Neural progenitor cell (in vitro differentiated cells): ENCODE data around the gene DCP2. TPM values are rescaled to one million over a fixed set of nuclear protein-coding genes. Genes with fewer than 3 reads are reported as not detected.

ENCODE experiments used
- DNase-seq: peaks from one replicate; pipeline ENCODE4 v3.0.0-alpha.2; 2016; ENCODE audit warnings: low spot score
- H2AFZ ChIP-seq: fragments of 200-600 bp; sonication (generic); replicated peaks from 2 replicates; pipeline ENCODE4 v1.6.1; 2016; ENCODE audit warnings: antibody characterized with exemption
- H3F3A ChIP-seq: fragments of 200-600 bp; sonication (generic); 2 replicates; pipeline ENCODE4 v1.6.1; 2016; ENCODE audit warnings: antibody characterized with exemption, low read depth
- H3K27ac ChIP-seq: fragments of 200-600 bp; sonication (generic); 2 replicates; pipeline ENCODE4 v1.5.1; 2016; ENCODE audit warnings: mild to moderate bottlenecking
- H3K27me3 ChIP-seq: fragments of 200-600 bp; sonication (generic); 2 replicates; pipeline ENCODE4 v1.6.1; 2016; ENCODE audit warnings: mild to moderate bottlenecking, moderate library complexity
- H3K36me3 ChIP-seq: fragments of 200-600 bp; sonication (generic); 2 replicates; pipeline ENCODE4 v1.5.1; 2016
- H3K4me1 ChIP-seq: fragments of 200-600 bp; sonication (generic); 2 replicates; pipeline ENCODE4 v1.6.1; 2016; ENCODE audit warnings: mixed run types
- H3K4me2 ChIP-seq: fragments of 200-600 bp; sonication (generic); 2 replicates; pipeline ENCODE4 v1.6.1; 2016
- H3K4me3 ChIP-seq: fragments of 200-600 bp; sonication (generic); 2 replicates; pipeline ENCODE4 v1.5.1; 2016
- H3K79me2 ChIP-seq: fragments of 200-600 bp; sonication (generic); 2 replicates; pipeline ENCODE4 v1.6.1; 2016; ENCODE audit warnings: low read depth
- H3K9ac ChIP-seq: fragments of 200-600 bp; sonication (generic); 2 replicates; pipeline ENCODE4 v1.6.1; 2016
- H3K9me3 ChIP-seq: fragments of 200-600 bp; sonication (generic); 2 replicates; pipeline ENCODE4 v1.5.1; 2016; ENCODE audit warnings: low read depth
- H4K20me1 ChIP-seq: fragments of 200-600 bp; sonication (generic); 2 replicates; pipeline ENCODE4 v1.6.1; 2016; ENCODE audit warnings: low read depth
- H3K27ac Mint-ChIP-seq: 3 replicates; pipeline ENCODE4 v1.8.0; 2021; ENCODE audit warnings: mixed read lengths
- H3K27me3 Mint-ChIP-seq: 2 replicates; pipeline ENCODE4 v1.8.0; 2022; ENCODE audit warnings: low read depth, mild to moderate bottlenecking, inconsistent platforms, moderate library complexity, mixed read lengths; ENCODE audit not compliant: insufficient read depth
- H3K36me3 Mint-ChIP-seq: 3 replicates; pipeline ENCODE4 v1.8.0; 2021; ENCODE audit warnings: mixed read lengths
- H3K4me1 Mint-ChIP-seq: 3 replicates; pipeline ENCODE4 v1.8.0; 2021; ENCODE audit warnings: mixed read lengths
- H3K4me3 Mint-ChIP-seq: 3 replicates; pipeline ENCODE4 v1.8.0; 2021; ENCODE audit warnings: mild to moderate bottlenecking, moderate library complexity, mixed read lengths
- H3K9me3 Mint-ChIP-seq: 3 replicates; pipeline ENCODE4 v1.8.0; 2020; ENCODE audit warnings: mixed read lengths
- EZH2 ChIP-seq: fragments of 200-600 bp; sonication (generic); IDR thresholded peaks from 2 replicates; pipeline ENCODE4 v1.6.1; 2017; ENCODE audit warnings: antibody characterized with exemption, mild to moderate bottlenecking, moderate library complexity
- EZH2phosphoT487 ChIP-seq: fragments of 200-600 bp; sonication (generic); IDR thresholded peaks from 2 replicates; pipeline ENCODE4 v1.6.1; 2017; ENCODE audit warnings: antibody characterized with exemption
- total RNA-seq: library from RNA; depleted of rRNA; stranded (reverse); fragments of >200 nt; gene quantifications from 2 replicates; pipeline ENCODE4 v1.2.3, GENCODE V29; 2015; ENCODE audit warnings: low replicate concordance
- TF ChIP-seq, protein P1 (sequence below): fragments of 200-600 bp; sonication (generic); IDR thresholded peaks from 2 replicates; pipeline ENCODE4 v1.5.1; 2017; ENCODE audit warnings: antibody characterized with exemption, mild to moderate bottlenecking

DCP2 gene
- total RNA-seq, 1 donor from 2014 or later, result 174 TPM

DNA sequence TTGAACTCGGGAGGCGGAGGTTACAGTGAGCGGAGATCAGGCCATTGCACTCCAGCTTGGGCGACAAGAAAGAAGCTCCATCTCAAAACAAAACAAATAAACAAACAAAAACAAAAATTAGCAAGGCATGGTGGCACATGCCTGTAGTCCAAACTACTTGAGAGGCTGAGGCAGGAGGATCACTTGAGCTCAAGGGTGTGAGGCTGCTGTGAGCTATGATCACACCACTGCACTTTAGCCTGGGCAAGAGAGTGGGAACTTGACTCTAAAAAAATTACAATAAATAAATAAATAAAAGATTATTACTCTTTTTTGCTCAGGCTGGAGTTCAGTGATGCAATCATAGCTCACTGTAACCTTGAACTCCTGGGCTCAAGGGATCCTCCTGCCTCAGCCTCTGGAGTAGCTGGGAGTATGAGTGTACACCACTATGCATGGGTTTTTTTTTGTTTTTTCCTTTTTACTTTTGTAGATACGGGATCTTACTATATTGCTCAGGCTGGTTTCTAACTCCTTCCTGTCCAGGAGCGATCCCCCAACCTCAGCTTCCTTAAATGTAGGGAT lies 9.0 kb upstream of the DCP2 start:
- no peaks in the 10 kb centered on the region for H3K36me3 Mint-ChIP-seq
- Histone ChIP-seq H3K9me3 (no peaks in the 10 kb centered on the region), H3K4me2 (no peak overlapping the region), H3K27me3 (no peaks in the 10 kb centered on the region), H3F3A (no peaks in the 10 kb centered on the region), H3K36me3 (no peaks in the 10 kb centered on the region), H4K20me1 (no peaks in the 10 kb centered on the region), H3K9ac (no peak overlapping the region), H3K4me1 (no peaks in the 10 kb centered on the region), H2AFZ (no peak overlapping the region), H3K4me3 (no peak overlapping the region), H3K79me2 (no peaks in the 10 kb centered on the region), H3K27ac (no peak overlapping the region)
- H3K27ac Mint-ChIP-seq, result no peak overlapping the region
- peaks cover 28% of the 10 kb centered on the region for H3K4me1 Mint-ChIP-seq
- TF ChIP-seq EZH2phosphoT487 (no peak), EZH2 (no peak)
- TF ChIP-seq, protein P1, sequence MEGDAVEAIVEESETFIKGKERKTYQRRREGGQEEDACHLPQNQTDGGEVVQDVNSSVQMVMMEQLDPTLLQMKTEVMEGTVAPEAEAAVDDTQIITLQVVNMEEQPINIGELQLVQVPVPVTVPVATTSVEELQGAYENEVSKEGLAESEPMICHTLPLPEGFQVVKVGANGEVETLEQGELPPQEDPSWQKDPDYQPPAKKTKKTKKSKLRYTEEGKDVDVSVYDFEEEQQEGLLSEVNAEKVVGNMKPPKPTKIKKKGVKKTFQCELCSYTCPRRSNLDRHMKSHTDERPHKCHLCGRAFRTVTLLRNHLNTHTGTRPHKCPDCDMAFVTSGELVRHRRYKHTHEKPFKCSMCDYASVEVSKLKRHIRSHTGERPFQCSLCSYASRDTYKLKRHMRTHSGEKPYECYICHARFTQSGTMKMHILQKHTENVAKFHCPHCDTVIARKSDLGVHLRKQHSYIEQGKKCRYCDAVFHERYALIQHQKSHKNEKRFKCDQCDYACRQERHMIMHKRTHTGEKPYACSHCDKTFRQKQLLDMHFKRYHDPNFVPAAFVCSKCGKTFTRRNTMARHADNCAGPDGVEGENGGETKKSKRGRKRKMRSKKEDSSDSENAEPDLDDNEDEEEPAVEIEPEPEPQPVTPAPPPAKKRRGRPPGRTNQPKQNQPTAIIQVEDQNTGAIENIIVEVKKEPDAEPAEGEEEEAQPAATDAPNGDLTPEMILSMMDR, result no peak
- H3K27me3 Mint-ChIP-seq, result peaks cover 7% of the 10 kb centered on the region
- no peak overlapping the region for H3K4me3 Mint-ChIP-seq
- no peak for DNase-seq
- H3K9me3 Mint-ChIP-seq, result no peaks in the 10 kb centered on the region

DNA sequence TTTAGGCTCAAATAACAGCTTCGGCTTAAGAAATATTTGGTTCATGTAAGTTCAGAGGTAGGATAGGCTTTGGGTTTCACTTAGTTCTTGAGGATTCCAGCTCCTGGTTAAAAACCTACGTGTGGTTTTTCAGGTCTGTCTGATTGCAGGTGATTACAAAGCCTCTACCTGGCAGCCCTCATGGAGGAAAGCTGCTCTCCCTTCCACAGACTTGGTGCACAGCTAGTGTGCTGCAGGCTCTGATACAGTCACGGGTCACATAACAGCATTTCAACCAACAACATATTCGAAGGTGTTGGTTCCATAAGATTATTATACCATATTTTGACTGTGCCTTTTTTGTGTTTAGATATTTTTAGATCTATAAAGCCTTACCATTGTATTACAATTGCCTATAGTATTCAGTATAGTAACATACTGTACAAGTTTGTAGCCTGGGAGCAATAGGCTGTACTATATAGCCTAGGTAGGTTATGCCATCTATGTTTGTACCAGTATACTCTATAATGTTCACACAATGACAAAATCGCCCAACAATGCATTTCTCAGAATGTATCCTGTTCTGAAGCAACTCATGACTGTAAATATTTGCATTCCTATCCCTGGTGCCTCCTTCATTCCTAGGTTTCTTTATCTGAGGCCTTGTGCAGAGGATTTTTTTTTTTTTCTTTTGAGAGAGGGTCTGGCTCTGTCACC lies 8.0 kb upstream of the DCP2 start:
- peaks cover 6% of the 10 kb centered on the region for H3K27me3 Mint-ChIP-seq
- peak overlapping the region; percentile 86 for H3K27ac Mint-ChIP-seq
- H3K4me3 Mint-ChIP-seq, result no peak overlapping the region
- Histone ChIP-seq H2AFZ (no peak overlapping the region), H3K4me1 (no peaks in the 10 kb centered on the region), H4K20me1 (no peaks in the 10 kb centered on the region), H3K9me3 (no peaks in the 10 kb centered on the region), H3F3A (no peaks in the 10 kb centered on the region), H3K9ac (no peak overlapping the region), H3K79me2 (no peaks in the 10 kb centered on the region), H3K27me3 (no peaks in the 10 kb centered on the region), H3K4me2 (no peak overlapping the region), H3K27ac (no peak overlapping the region), H3K4me3 (no peak overlapping the region), H3K36me3 (no peaks in the 10 kb centered on the region)
- no peaks in the 10 kb centered on the region for H3K9me3 Mint-ChIP-seq
- peaks cover 28% of the 10 kb centered on the region for H3K4me1 Mint-ChIP-seq
- no peak for DNase-seq
- TF ChIP-seq EZH2 (no peak), EZH2phosphoT487 (no peak)
- TF ChIP-seq, protein P1, result no peak
- no peaks in the 10 kb centered on the region for H3K36me3 Mint-ChIP-seq

DNA sequence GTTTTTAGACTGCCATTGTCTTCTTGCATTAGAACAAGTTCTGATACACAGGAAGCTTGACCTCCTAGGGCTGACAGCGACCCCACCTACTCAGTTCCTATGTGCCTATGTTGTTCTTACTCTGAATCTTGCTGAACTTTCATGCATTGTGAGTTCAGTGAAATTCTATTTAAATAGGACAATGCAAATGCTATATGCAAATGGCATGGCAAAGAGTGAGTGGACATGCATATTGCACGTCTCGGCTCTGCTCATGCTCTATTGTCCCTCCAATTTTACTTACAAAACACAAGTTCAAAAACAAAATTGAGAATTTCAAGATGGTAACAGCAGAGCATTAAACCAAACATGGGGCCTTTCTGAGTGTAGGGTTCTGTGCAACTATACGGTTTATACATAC lies 5.3 kb upstream of the DCP2 start:
- H3K27ac ChIP-seq, result no peak overlapping the region
- no peak for TF ChIP-seq EZH2phosphoT487
- TF ChIP-seq EZH2, result no peak
- TF ChIP-seq, protein P1, result no peak
- H2AFZ ChIP-seq, result no peak overlapping the region
- no peak overlapping the region for H3K4me3 Mint-ChIP-seq
- H3K9me3 ChIP-seq, result no peaks in the 10 kb centered on the region
- H3K36me3 Mint-ChIP-seq, result no peaks in the 10 kb centered on the region
- peaks cover 3% of the 10 kb centered on the region for H3K4me1 ChIP-seq
- H3K36me3 ChIP-seq, result no peaks in the 10 kb centered on the region
- H3K27ac Mint-ChIP-seq, result no peak overlapping the region
- no peak for DNase-seq
- H3F3A ChIP-seq, result peaks cover 7% of the 10 kb centered on the region
- H3K4me3 ChIP-seq, result no peak overlapping the region
- H3K79me2 ChIP-seq, result no peaks in the 10 kb centered on the region
- H3K9me3 Mint-ChIP-seq, result no peaks in the 10 kb centered on the region
- H3K4me2 ChIP-seq, result no peak overlapping the region
- no peak overlapping the region for H3K9ac ChIP-seq
- peaks cover 2% of the 10 kb centered on the region for H3K27me3 Mint-ChIP-seq
- H3K4me1 Mint-ChIP-seq, result peaks cover 37% of the 10 kb centered on the region
- no peaks in the 10 kb centered on the region for H4K20me1 ChIP-seq
- H3K27me3 ChIP-seq, result no peaks in the 10 kb centered on the region
